DOHH2 (cell line): ENCODE results near the gene ACTN4.

Source experiments
- H3F3A ChIP-seq: fragments of 200-600 bp; sonication (generic), shearing (Covaris generic); 2 replicates; pipeline ENCODE4 v1.6.0; 2016; ENCODE audit warnings: antibody characterized with exemption, mild to moderate bottlenecking; ENCODE audit not compliant: control insufficient read depth, insufficient read depth
- H3K27ac ChIP-seq: fragments of 200-600 bp; sonication (generic); 2 replicates; pipeline ENCODE4 v1.5.1; 2014; ENCODE audit warnings: low read depth, mild to moderate bottlenecking, low read length, moderate library complexity
- H3K27me3 ChIP-seq: fragments of 200-600 bp; sonication (generic); 2 replicates; pipeline ENCODE4 v1.6.1; 2014; ENCODE audit warnings: mild to moderate bottlenecking, low read length, mixed read lengths; ENCODE audit not compliant: control insufficient read depth
- H3K36me3 ChIP-seq: fragments of 200-600 bp; sonication (generic); 2 replicates; pipeline ENCODE4 v1.6.1; 2014; ENCODE audit warnings: mild to moderate bottlenecking, low read length, moderate library complexity, mixed read lengths; ENCODE audit not compliant: control insufficient read depth
- H3K4me1 ChIP-seq: fragments of 200-600 bp; sonication (generic); 2 replicates; pipeline ENCODE4 v1.6.1; 2014; ENCODE audit warnings: mild to moderate bottlenecking, low read length, mixed read lengths; ENCODE audit not compliant: control insufficient read depth
- H3K4me2 ChIP-seq: fragments of 200-600 bp; sonication (generic); 2 replicates; pipeline ENCODE4 v1.6.0; 2014; ENCODE audit warnings: mild to moderate bottlenecking, low read length, moderate library complexity
- H3K4me3 ChIP-seq: fragments of 200-600 bp; sonication (generic); 2 replicates; pipeline ENCODE4 v1.5.1; 2014; ENCODE audit warnings: mild to moderate bottlenecking, low read length, mixed read lengths
- H3K79me2 ChIP-seq: fragments of 200-600 bp; sonication (generic); 2 replicates; pipeline ENCODE4 v1.6.1; 2014; ENCODE audit warnings: mild to moderate bottlenecking, low read length, mixed read lengths; ENCODE audit not compliant: control insufficient read depth
- H3K9me2 ChIP-seq: fragments of 200-600 bp; sonication (generic); replicated peaks from 2 replicates; pipeline ENCODE4 v1.6.1; 2014; ENCODE audit warnings: mild to moderate bottlenecking, low read length, mixed read lengths; ENCODE audit not compliant: control insufficient read depth
- H3K9me3 ChIP-seq: fragments of 200-600 bp; sonication (generic); 2 replicates; pipeline ENCODE4 v1.6.1; 2014; ENCODE audit warnings: antibody characterized with exemption, low read length, mixed read lengths; ENCODE audit not compliant: control insufficient read depth, insufficient read depth
- H4K20me1 ChIP-seq: fragments of 200-600 bp; sonication (generic); 2 replicates; pipeline ENCODE4 v1.6.0; 2014; ENCODE audit warnings: low read depth, mild to moderate bottlenecking, antibody characterized with exemption, low read length, moderate library complexity; ENCODE audit not compliant: control insufficient read depth, insufficient read depth
- EZH2phosphoT487 ChIP-seq: fragments of 200-600 bp; sonication (generic); IDR thresholded peaks from 2 replicates; pipeline ENCODE4 v1.6.1; 2017; ENCODE audit warnings: borderline replicate concordance, mild to moderate bottlenecking, antibody characterized with exemption, low read length, moderate library complexity, mixed read lengths
- TF ChIP-seq, protein P1 (sequence below): fragments of 200-600 bp; sonication (generic); IDR thresholded peaks from one replicate; pipeline ENCODE4 v1.5.1; 2014; ENCODE audit warnings: antibody characterized with exemption, mild to moderate bottlenecking, low read depth, low read length; ENCODE audit not compliant: poor library complexity, severe bottlenecking

Gene ACTN4

DNA sequence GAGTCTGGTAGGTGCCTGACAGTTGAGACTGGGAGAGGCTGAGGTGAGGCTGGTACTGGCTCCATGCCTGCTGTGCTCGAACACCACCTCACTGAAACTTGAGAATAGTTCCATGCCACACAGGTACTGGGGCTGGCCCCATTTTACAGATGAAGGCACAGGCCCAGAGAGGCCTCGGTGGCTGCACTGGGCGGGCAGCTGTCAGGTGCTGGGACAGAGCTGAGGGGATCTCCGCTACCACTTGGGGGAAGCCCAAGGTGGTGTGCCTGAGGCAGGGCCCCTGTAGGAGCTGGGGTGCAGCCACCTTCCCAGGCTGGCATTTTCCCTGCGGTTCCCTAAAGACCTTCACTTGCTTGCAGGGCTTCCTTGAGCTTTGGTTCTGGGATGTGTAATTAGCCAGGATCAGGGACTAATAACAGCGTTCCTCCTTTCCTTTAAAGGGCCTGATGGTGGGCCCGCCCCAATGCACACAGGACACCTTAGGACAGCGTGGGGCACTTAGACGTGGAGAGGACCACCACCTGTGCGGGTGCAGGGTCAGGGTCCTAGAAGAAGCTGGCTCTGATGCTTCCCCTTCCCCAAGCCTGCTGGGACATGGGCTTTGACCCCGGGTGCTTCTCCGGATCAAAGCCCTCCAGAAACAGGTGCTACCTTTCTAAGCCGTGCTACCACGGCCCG is 73.2 kb downstream of the ACTN4 start:
- H3K4me3 ChIP-seq: no peak overlapping the region
- H3K9me3 ChIP-seq: no peaks in the 10 kb centered on the region
- H3K27ac ChIP-seq: no peak overlapping the region
- H3K4me2 ChIP-seq: no peak overlapping the region
- H3K36me3 ChIP-seq: peaks cover 70% of the 10 kb centered on the region
- H4K20me1 ChIP-seq: no peaks in the 10 kb centered on the region
- no peaks in the 10 kb centered on the region for H3K4me1 ChIP-seq
- TF ChIP-seq EZH2phosphoT487: no peak
- TF ChIP-seq, protein P1, sequence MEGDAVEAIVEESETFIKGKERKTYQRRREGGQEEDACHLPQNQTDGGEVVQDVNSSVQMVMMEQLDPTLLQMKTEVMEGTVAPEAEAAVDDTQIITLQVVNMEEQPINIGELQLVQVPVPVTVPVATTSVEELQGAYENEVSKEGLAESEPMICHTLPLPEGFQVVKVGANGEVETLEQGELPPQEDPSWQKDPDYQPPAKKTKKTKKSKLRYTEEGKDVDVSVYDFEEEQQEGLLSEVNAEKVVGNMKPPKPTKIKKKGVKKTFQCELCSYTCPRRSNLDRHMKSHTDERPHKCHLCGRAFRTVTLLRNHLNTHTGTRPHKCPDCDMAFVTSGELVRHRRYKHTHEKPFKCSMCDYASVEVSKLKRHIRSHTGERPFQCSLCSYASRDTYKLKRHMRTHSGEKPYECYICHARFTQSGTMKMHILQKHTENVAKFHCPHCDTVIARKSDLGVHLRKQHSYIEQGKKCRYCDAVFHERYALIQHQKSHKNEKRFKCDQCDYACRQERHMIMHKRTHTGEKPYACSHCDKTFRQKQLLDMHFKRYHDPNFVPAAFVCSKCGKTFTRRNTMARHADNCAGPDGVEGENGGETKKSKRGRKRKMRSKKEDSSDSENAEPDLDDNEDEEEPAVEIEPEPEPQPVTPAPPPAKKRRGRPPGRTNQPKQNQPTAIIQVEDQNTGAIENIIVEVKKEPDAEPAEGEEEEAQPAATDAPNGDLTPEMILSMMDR: no peak
- H3F3A ChIP-seq: no peaks in the 10 kb centered on the region
- no peaks in the 10 kb centered on the region for H3K79me2 ChIP-seq
- H3K9me2 ChIP-seq: no peaks in the 10 kb centered on the region
- H3K27me3 ChIP-seq: no peaks in the 10 kb centered on the region

DNA sequence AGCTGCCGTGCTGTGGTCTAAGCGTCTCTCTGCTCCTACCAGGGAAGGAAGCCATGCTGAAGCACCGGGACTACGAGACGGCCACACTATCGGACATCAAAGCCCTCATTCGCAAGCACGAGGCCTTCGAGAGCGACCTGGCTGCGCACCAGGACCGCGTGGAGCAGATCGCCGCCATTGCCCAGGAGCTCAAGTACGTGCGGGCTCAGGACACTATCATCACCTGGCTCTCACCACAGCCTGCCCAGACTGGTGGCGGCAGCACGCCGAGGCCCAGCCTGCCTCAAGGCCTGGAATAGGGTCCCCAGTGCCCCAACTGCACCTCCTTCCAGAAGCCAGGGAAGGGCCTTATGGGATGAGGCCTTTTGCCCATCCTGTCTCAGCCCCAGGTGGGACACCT is 74.0 kb downstream of the ACTN4 start:
- Histone ChIP-seq H3K4me1 (no peaks in the 10 kb centered on the region), H3K79me2 (no peaks in the 10 kb centered on the region), H4K20me1 (no peaks in the 10 kb centered on the region), H3K27me3 (no peaks in the 10 kb centered on the region), H3K27ac (no peak overlapping the region), H3K4me2 (no peak overlapping the region), H3K9me3 (no peaks in the 10 kb centered on the region), H3K9me2 (no peaks in the 10 kb centered on the region), H3K36me3 (peaks cover 72% of the 10 kb centered on the region), H3F3A (no peaks in the 10 kb centered on the region), H3K4me3 (no peak overlapping the region)
- TF ChIP-seq EZH2phosphoT487: no peak
- TF ChIP-seq, protein P1: no peak

DNA sequence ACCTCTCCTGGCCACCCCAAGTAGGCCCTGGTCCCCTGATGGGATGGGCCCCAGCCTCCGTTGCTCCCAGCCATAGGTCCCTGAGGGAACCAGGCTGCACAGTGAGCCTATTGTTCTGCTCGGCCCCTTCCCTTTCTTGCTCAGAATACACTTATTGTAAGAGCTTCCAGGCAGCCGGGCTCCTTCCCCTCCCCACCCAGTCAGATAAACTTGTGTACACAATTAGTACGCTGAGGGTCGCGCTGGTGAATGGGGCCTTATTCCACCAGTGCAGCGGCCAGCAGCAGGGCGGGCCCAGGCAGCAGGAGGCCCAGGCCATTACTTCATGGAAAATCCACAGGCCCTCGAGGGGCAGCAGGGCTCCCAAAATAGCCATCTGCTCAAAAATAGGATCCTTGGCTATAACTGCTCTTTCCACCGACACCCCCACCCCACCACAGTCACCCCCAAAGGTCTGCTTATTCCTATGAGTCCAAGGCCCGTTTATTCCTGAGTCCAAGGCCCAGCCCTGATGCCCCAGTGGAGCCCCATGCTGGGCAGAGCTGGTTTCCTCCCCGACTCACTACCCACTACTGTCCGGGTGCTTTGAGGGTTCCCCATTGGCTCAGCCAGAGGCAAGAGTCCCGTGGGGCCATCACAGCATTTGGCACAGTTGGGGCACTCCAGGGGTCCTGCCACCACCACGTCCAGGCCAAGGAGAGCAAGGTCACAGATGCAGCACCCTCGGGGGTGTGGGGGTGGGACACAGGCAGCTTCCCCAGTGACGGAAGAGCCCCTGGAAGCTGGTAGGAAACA is 74.7 kb downstream of the ACTN4 start:
- H3K27ac ChIP-seq: no peak overlapping the region

More for the DNA sequence above, 74.7 kb downstream of the ACTN4 start:
- Histone ChIP-seq H3K9me2 (no peaks in the 10 kb centered on the region), H3F3A (no peaks in the 10 kb centered on the region), H3K4me2 (no peak overlapping the region), H3K36me3 (peaks cover 71% of the 10 kb centered on the region), H4K20me1 (no peaks in the 10 kb centered on the region), H3K4me1 (no peaks in the 10 kb centered on the region), H3K79me2 (no peaks in the 10 kb centered on the region), H3K27me3 (no peaks in the 10 kb centered on the region), H3K9me3 (no peaks in the 10 kb centered on the region), H3K4me3 (no peak overlapping the region)
- no peak for TF ChIP-seq EZH2phosphoT487
- TF ChIP-seq, protein P1: no peak
